Osteoblast (primary cell): ENCODE data around the gene TAS1R2. TPM values are rescaled to one million over a fixed set of nuclear protein-coding genes. Genes with fewer than 3 reads are reported as not detected.

Experiments
- DNase-seq: peaks from one replicate; pipeline ENCODE4 v3.0.0; 2011; ENCODE audit warnings: low spot score, mixed read lengths; ENCODE audit not compliant: insufficient read length; ENCODE audit errors: missing footprints
- H2AFZ ChIP-seq: 2 replicates; pipeline ENCODE4 v1.6.0; 2011; ENCODE audit warnings: mild to moderate bottlenecking, low read length
- H3K27ac ChIP-seq: 2 replicates; pipeline ENCODE4 v1.5.1; 2011; ENCODE audit warnings: mild to moderate bottlenecking, low read depth, low read length, moderate library complexity
- H3K27me3 ChIP-seq: 2 replicates; pipeline ENCODE4 v1.6.0; 2012; ENCODE audit warnings: mild to moderate bottlenecking, control low read depth, inconsistent platforms, low read length, moderate library complexity; ENCODE audit not compliant: insufficient read depth
- H3K36me3 ChIP-seq: 2 replicates; pipeline ENCODE4 v1.5.1; 2011; ENCODE audit warnings: mild to moderate bottlenecking, low read length, control low read depth, moderate library complexity; ENCODE audit not compliant: insufficient read depth
- H3K4me1 ChIP-seq: 2 replicates; pipeline ENCODE4 v1.5.1; 2011; ENCODE audit warnings: mild to moderate bottlenecking, low read length, control low read depth, moderate library complexity; ENCODE audit not compliant: insufficient read depth
- H3K4me2 ChIP-seq: 2 replicates; pipeline ENCODE4 v1.6.0; 2011; ENCODE audit warnings: mild to moderate bottlenecking, low read length; ENCODE audit not compliant: insufficient read depth
- H3K4me3 ChIP-seq: fragments of 200-600 bp; sonication (generic); 3 replicates; pipeline ENCODE4 v1.5.1; 2012; ENCODE audit warnings: mild to moderate bottlenecking, low read length, inconsistent platforms; ENCODE audit not compliant: insufficient read depth
- H3K79me2 ChIP-seq: 2 replicates; pipeline ENCODE4 v1.6.0; 2012; ENCODE audit warnings: mild to moderate bottlenecking, low read length, control low read depth, inconsistent platforms; ENCODE audit not compliant: insufficient read depth
- H3K9me3 ChIP-seq: 2 replicates; pipeline ENCODE4 v1.5.1; 2011; ENCODE audit warnings: low read depth, low read length, control low read depth
- H4K20me1 ChIP-seq: 2 replicates; pipeline ENCODE4 v1.6.0; 2012; ENCODE audit warnings: mild to moderate bottlenecking, low read length, control low read depth; ENCODE audit not compliant: insufficient read depth
- CTCF ChIP-seq: IDR thresholded peaks from 2 replicates; pipeline ENCODE4 v1.5.1; 2011; ENCODE audit warnings: mild to moderate bottlenecking, low read depth, low read length, moderate library complexity; ENCODE audit errors: extremely low read depth
- total RNA-seq: library from RNA; depleted of rRNA; stranded (reverse); fragments of >200 nt; gene quantifications from 2 replicates; pipeline ENCODE4 v1.2.3, GENCODE V29; 2012

Gene TAS1R2
- total RNA-seq, 1 donor: not detected

DNA sequence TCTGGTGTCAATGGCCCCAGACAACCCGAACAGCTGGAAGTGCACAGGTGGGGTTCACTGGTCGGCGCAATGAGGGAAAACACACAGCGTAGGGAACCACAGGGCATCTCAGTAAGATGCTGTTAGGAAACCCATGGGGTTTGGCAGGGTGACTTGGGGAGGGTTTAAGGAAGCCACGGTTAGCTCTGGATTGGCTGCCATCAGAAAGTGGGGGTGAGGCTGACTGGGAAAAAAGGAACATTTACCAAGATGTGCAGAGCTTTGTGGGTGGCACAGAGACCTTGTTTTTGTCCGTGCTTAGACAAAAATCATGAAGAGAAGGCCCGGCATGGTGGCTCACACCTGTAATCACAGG is 31.9 kb upstream of the TAS1R2 start:
- no peak for TF ChIP-seq CTCF
- Histone ChIP-seq H3K27me3 (no peaks in the 10 kb centered on the region), H3K9me3 (no peaks in the 10 kb centered on the region), H3K4me3 (no peak overlapping the region), H3K79me2 (no peaks in the 10 kb centered on the region), H4K20me1 (no peaks in the 10 kb centered on the region), H2AFZ (no peak overlapping the region), H3K36me3 (no peaks in the 10 kb centered on the region), H3K4me2 (no peak overlapping the region), H3K4me1 (peaks cover 27% of the 10 kb centered on the region), H3K27ac (peak overlapping the region; percentile 30)
- no peak for DNase-seq

GRCh38 chr1:18890706-18891425 is 31.4 kb upstream of the TAS1R2 start:
- Histone ChIP-seq H3K27ac (peak overlapping the region; percentile 30), H3K9me3 (no peaks in the 10 kb centered on the region), H3K4me3 (peak overlapping the region; percentile 2), H3K27me3 (no peaks in the 10 kb centered on the region), H4K20me1 (no peaks in the 10 kb centered on the region), H3K4me2 (peak overlapping the region; percentile 8), H3K79me2 (no peaks in the 10 kb centered on the region), H3K36me3 (no peaks in the 10 kb centered on the region), H2AFZ (no peak overlapping the region), H3K4me1 (peaks cover 32% of the 10 kb centered on the region)
- TF ChIP-seq CTCF: no peak
- peak; percentile 95 for DNase-seq

GRCh38 chr1:18886003-18886335 is 26.5 kb upstream of the TAS1R2 start:
- no peak for TF ChIP-seq CTCF
- Histone ChIP-seq H3K4me3 (no peak overlapping the region), H3K9me3 (no peaks in the 10 kb centered on the region), H2AFZ (no peak overlapping the region), H3K4me1 (peaks cover 39% of the 10 kb centered on the region), H3K27me3 (no peaks in the 10 kb centered on the region), H3K79me2 (no peaks in the 10 kb centered on the region), H3K36me3 (no peaks in the 10 kb centered on the region), H3K4me2 (peak overlapping the region; percentile 29), H3K27ac (peak overlapping the region; percentile 31), H4K20me1 (peaks cover 9% of the 10 kb centered on the region)
- peak; percentile 97 for DNase-seq

DNA sequence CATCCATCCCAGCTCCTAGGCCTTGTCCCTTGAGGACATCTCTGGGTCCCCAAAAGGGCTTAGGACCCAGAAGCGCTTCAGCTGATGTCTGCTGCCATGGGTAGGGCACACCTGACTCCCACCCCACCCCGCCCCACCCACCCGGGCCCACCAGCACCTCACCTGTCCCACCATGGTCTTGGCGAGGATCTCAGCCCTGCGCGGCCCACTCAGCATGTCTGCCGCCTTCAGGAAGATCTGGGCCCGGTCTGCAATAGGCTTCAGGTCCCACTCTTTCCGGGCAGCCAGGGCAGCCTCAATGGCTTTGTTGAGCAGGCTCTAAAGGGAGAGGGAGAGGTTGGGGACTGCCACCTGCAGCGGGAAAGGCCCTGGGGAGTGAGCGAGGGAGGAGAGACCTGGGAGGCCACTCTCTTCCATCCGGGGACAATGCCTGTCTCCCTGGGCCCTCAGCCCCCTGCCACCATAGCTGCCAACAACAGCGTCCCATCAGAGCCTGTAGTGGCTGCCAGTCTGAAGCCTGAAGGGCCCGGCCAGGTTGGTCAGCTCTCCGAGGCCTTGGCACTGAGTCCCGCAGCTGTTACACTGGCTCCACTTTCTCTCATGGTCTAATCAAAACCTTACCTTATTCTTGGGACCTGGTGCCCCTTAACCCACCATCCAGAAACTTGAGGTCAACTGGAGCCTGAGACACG is 26.0 kb upstream of the TAS1R2 start:
- Histone ChIP-seq H3K36me3 (no peaks in the 10 kb centered on the region), H4K20me1 (peaks cover 9% of the 10 kb centered on the region), H3K27ac (no peak overlapping the region), H3K4me3 (no peak overlapping the region), H3K79me2 (no peaks in the 10 kb centered on the region), H3K4me1 (peaks cover 33% of the 10 kb centered on the region), H2AFZ (no peak overlapping the region), H3K4me2 (no peak overlapping the region), H3K9me3 (no peaks in the 10 kb centered on the region), H3K27me3 (no peaks in the 10 kb centered on the region)
- no peak for DNase-seq
- TF ChIP-seq CTCF: no peak
